Thyroid gland (tissue), 4 donors: ENCODE data around the gene PPIP5K1. TPM values are rescaled to one million over a fixed set of nuclear protein-coding genes. Genes with fewer than 3 reads are reported as not detected.

Experiments
- DNase-seq, 2 donors: peaks; one replicate each; pipeline ENCODE4 v3.0.0-alpha.2; 2019
- H3K27ac ChIP-seq, 3 donors: fragments of 200-600 bp; sonication (generic); 1 replicate in 2 of 3; 2 replicates in 1 of 3; pipeline ENCODE4 v1.5.1; 2016 to 2019; ENCODE audit warnings: mild to moderate bottlenecking in 1 of 3, moderate library complexity in 1 of 3
- H3K27me3 ChIP-seq: fragments of 200-600 bp; sonication (generic); one replicate; pipeline ENCODE4 v1.5.1; 2019
- H3K36me3 ChIP-seq, 2 donors: fragments of 200-600 bp; sonication (generic); one replicate each; pipeline ENCODE4 v1.5.1; 2016 to 2019
- H3K4me1 ChIP-seq, 2 donors: fragments of 200-600 bp; sonication (generic); one replicate each; pipeline ENCODE4 v1.5.1; 2017 to 2019
- H3K4me3 ChIP-seq, 3 donors: fragments of 200-600 bp; sonication (generic); replicated peaks in 1 of 3; 1 replicate in 2 of 3; 2 replicates in 1 of 3; pipeline ENCODE4 v1.5.1; 2016; ENCODE audit warnings: mild to moderate bottlenecking in 1 of 3
- H3K9me3 ChIP-seq: fragments of 200-600 bp; sonication (generic); one replicate; pipeline ENCODE4 v1.5.1; 2017
- POLR2A ChIP-seq, 2 donors: fragments of 450-650 bp; IDR thresholded peaks; one replicate each; pipeline ENCODE4 v1.6.1; 2017; ENCODE audit warnings: antibody characterized with exemption in 2 of 2, mild to moderate bottlenecking in 2 of 2, moderate library complexity in 1 of 2
- WGBS, 2 donors: methylation state at CpG; one replicate each; pipeline ENCODE4 v1.1.5; 2017; 5-methylcytosine and 5-hydroxymethylcytosine counted together
- intact Hi-C: fragments of 100-400 bp; cut with DNase I; formaldehyde crosslinking; loops from one replicate; pipeline ENCODE4 v1.15.1; 2023
- total RNA-seq, 4 donors: library from RNA; depleted of rRNA; stranded (reverse); fragments of >200 nt; gene quantifications; one replicate each; pipeline ENCODE4 v1.2.3, GENCODE V29; 2016
- TF ChIP-seq, protein P1 (sequence below), 6 experiments: fragments of 200-600 bp in 3 of 6; fragments of 450-650 bp in 3 of 6; sonication (generic) in 3 of 6; IDR thresholded peaks; one replicate each; pipeline ENCODE4 v1.5.1; 2016 to 2019; ENCODE audit warnings: antibody characterized with exemption in 6 of 6, mild to moderate bottlenecking in 2 of 6, inconsistent platforms in 1 of 6, moderate library complexity in 1 of 6

Gene PPIP5K1
- total RNA-seq, 4 donors from 2014 or later, result 26.3 to 107 (median 52.3) TPM

DNA sequence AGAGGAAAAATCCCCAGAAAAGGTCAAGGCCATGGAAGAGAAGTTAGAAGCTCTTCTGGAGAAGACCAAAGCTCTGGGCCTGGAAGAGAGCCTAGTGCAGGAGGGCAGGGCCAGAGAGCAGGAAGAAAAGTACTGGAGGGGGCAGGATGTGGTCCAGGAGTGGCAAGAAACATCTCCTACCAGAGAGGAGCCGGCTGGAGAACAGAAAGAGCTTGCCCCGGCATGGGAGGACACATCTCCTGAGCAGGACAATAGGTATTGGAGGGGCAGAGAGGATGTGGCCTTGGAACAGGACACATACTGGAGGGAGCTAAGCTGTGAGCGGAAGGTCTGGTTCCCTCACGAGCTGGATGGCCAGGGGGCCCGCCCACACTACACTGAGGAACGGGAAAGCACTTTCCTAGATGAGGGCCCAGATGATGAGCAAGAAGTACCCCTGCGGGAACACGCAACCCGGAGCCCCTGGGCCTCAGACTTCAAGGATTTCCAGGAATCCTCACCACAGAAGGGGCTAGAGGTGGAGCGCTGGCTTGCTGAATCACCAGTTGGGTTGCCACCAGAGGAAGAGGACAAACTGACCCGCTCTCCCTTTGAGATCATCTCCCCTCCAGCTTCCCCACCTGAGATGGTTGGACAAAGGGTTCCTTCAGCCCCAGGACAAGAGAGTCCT, 63.6 kb downstream of the PPIP5K1 start:
- no peak overlapping the region for H3K27ac ChIP-seq
- no peak for DNase-seq
- intact Hi-C loops, result no loop called here
- H3K27me3 ChIP-seq, result no peaks in the 10 kb centered on the region
- H3K4me3 ChIP-seq, result no peak overlapping the region
- H3K9me3 ChIP-seq, result no peaks in the 10 kb centered on the region
- no peaks in the 10 kb centered on the region for H3K4me1 ChIP-seq
- 87 to 89% methylated on average over 11 of the region's 11 CpGs for WGBS, 2 donors
- TF ChIP-seq, protein P1, sequence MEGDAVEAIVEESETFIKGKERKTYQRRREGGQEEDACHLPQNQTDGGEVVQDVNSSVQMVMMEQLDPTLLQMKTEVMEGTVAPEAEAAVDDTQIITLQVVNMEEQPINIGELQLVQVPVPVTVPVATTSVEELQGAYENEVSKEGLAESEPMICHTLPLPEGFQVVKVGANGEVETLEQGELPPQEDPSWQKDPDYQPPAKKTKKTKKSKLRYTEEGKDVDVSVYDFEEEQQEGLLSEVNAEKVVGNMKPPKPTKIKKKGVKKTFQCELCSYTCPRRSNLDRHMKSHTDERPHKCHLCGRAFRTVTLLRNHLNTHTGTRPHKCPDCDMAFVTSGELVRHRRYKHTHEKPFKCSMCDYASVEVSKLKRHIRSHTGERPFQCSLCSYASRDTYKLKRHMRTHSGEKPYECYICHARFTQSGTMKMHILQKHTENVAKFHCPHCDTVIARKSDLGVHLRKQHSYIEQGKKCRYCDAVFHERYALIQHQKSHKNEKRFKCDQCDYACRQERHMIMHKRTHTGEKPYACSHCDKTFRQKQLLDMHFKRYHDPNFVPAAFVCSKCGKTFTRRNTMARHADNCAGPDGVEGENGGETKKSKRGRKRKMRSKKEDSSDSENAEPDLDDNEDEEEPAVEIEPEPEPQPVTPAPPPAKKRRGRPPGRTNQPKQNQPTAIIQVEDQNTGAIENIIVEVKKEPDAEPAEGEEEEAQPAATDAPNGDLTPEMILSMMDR (IDR thresholded peaks at IDR 0.05), result no peak
- no peak for TF ChIP-seq POLR2A (IDR thresholded peaks at IDR 0.05)
- peaks cover 0 to 6% of the 10 kb centered on the region in 2 donors for H3K36me3 ChIP-seq

DNA sequence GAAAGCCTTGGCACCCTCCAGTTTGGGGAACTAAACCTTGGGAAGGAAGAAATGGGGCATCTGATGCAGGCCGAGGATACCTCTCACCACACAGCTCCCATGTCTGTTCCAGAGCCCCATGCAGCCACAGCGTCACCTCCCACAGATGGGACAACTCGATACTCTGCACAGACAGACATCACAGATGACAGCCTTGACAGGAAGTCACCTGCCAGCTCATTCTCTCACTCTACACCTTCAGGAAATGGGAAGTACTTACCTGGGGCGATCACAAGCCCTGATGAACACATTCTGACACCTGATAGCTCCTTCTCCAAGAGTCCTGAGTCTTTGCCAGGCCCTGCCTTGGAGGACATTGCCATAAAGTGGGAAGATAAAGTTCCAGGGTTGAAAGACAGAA, 64.9 kb downstream of the PPIP5K1 start:
- Histone ChIP-seq H3K27me3 (no peaks in the 10 kb centered on the region), H3K4me3 (no peak overlapping the region), H3K4me1 (no peaks in the 10 kb centered on the region), H3K36me3 (peaks cover 0 to 6% of the 10 kb centered on the region in 2 donors), H3K27ac (no peak overlapping the region), H3K9me3 (no peaks in the 10 kb centered on the region)
- TF ChIP-seq, protein P1 (IDR thresholded peaks at IDR 0.05), result no peak
- TF ChIP-seq POLR2A (IDR thresholded peaks at IDR 0.05), result no peak
- no peak for DNase-seq
- 87 to 91% methylated on average over 4 of the region's 4 CpGs for WGBS, 2 donors
- intact Hi-C loops, result no loop called here

DNA sequence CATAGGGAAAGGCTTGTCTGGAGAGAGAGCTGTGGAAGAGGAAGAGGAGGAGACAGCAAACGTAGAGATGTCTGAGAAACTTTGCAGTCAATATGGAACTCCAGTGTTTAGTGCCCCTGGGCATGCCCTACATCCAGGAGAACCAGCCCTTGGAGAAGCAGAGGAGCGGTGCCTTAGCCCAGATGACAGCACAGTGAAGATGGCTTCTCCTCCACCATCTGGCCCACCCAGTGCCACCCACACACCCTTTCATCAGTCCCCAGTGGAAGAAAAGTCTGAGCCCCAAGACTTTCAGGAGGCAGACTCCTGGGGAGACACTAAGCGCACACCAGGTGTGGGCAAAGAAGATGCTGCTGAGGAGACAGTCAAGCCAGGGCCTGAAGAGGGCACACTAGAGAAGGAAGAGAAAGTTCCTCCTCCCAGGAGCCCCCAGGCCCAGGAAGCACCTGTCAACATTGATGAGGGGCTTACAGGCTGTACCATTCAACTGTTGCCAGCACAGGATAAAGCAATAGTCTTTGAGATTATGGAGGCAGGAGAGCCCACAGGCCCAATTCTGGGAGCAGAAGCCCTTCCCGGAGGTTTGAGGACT, 65.7 kb downstream of the PPIP5K1 start:
- DNase-seq, result no peak
- H3K9me3 ChIP-seq, result no peaks in the 10 kb centered on the region
- intact Hi-C loops, result no loop called here
- no peaks in the 10 kb centered on the region for H3K4me1 ChIP-seq
- H3K36me3 ChIP-seq, result peaks cover 0 to 6% of the 10 kb centered on the region in 2 donors
- no peaks in the 10 kb centered on the region for H3K27me3 ChIP-seq
- 95 to 99% methylated on average over 3 to 4 of the region's 4 CpGs for WGBS, 2 donors
- no peak for TF ChIP-seq POLR2A (IDR thresholded peaks at IDR 0.05)
- TF ChIP-seq, protein P1 (IDR thresholded peaks at IDR 0.05), result no peak
- H3K27ac ChIP-seq, result no peak overlapping the region
- no peak overlapping the region for H3K4me3 ChIP-seq

DNA sequence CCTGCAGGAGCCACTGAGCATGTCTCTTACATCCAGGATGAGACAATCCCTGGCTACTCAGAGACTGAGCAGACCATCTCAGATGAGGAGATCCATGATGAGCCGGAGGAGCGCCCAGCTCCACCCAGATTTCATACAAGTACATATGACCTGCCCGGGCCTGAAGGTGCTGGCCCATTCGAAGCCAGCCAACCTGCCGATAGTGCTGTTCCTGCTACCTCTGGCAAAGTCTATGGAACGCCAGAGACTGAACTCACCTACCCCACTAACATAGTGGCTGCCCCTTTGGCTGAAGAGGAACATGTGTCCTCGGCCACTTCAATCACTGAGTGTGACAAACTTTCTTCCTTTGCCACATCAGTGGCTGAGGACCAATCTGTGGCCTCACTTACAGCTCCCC, 66.4 kb downstream of the PPIP5K1 start:
- no peak overlapping the region for H3K27ac ChIP-seq
- H3K4me1 ChIP-seq, result peaks cover 0 to 3% of the 10 kb centered on the region in 2 donors
- H3K4me3 ChIP-seq, result no peak overlapping the region
- H3K27me3 ChIP-seq, result no peaks in the 10 kb centered on the region
- TF ChIP-seq POLR2A (IDR thresholded peaks at IDR 0.05), result no peak
- TF ChIP-seq, protein P1 (IDR thresholded peaks at IDR 0.05), result no peak
- DNase-seq, result no peak
- no peaks in the 10 kb centered on the region for H3K9me3 ChIP-seq
- 95% methylated on average over 7 of the region's 7 CpGs for WGBS, 2 donors
- intact Hi-C loops, result no loop called here
- H3K36me3 ChIP-seq, result peaks cover 0 to 6% of the 10 kb centered on the region in 2 donors

DNA sequence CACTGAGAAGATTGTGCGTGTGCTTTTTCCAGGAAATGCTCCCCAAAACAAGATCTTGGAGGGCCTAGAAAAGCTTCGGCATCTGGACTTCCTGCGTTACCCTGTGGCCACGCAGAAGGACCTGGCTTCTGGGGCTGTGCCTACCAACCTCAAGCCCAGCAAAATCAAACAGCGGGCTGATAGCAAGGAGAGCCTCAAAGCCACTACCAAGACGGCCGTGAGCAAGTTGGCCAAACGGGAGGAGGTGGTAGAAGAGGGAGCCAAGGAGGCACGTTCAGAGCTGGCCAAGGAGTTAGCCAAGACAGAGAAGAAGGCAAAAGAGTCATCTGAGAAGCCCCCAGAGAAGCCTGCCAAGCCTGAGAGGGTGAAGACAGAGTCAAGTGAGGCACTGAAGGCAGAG, 67.8 kb downstream of the PPIP5K1 start:
- 89 to 90% methylated on average over 8 to 9 of the region's 9 CpGs for WGBS, 2 donors
- Histone ChIP-seq H3K27ac (no peak overlapping the region), H3K4me1 (peaks cover 0 to 15% of the 10 kb centered on the region in 2 donors), H3K36me3 (peaks cover 0 to 6% of the 10 kb centered on the region in 2 donors), H3K9me3 (no peaks in the 10 kb centered on the region), H3K4me3 (no peak overlapping the region), H3K27me3 (no peaks in the 10 kb centered on the region)
- DNase-seq, result no peak
- intact Hi-C loops, result no loop called here
- no peak for TF ChIP-seq POLR2A (IDR thresholded peaks at IDR 0.05)
- TF ChIP-seq, protein P1 (IDR thresholded peaks at IDR 0.05), result no peak
